ENCODE measurements around the gene SERGEF.

DNA sequence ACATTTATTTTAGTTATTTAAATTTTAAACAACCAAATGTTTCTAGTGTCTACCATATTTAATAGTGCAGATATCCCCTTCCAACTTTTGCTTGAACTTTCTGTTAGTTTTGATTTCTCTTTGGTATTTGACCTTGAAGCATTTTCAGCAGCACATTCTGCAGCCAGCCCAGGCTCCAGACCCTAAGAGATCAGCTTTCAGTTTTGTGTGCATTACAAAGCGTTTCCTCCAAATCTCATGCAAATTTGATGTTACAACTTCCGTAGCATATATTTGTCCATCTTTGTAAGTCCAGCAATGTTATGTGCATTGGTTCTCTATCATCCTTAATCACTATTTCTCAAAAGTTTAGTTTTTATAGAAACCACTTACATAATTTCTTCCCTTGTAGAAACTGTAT lies 14.6 kb upstream of the SERGEF start:
- TF ChIP-seq, protein P1, sequence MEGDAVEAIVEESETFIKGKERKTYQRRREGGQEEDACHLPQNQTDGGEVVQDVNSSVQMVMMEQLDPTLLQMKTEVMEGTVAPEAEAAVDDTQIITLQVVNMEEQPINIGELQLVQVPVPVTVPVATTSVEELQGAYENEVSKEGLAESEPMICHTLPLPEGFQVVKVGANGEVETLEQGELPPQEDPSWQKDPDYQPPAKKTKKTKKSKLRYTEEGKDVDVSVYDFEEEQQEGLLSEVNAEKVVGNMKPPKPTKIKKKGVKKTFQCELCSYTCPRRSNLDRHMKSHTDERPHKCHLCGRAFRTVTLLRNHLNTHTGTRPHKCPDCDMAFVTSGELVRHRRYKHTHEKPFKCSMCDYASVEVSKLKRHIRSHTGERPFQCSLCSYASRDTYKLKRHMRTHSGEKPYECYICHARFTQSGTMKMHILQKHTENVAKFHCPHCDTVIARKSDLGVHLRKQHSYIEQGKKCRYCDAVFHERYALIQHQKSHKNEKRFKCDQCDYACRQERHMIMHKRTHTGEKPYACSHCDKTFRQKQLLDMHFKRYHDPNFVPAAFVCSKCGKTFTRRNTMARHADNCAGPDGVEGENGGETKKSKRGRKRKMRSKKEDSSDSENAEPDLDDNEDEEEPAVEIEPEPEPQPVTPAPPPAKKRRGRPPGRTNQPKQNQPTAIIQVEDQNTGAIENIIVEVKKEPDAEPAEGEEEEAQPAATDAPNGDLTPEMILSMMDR (IDR thresholded peaks at IDR 0.05), result no peak
- no peak for TF ChIP-seq POLR2A (IDR thresholded peaks at IDR 0.05)
